H9 (cell line): ENCODE results near the gene PEX12. TPM values are rescaled to one million over a fixed set of nuclear protein-coding genes. Genes with fewer than 3 reads are reported as not detected.

Source experiments
- DNase-seq: peaks from one replicate; pipeline ENCODE4 v3.0.0-alpha.2; 2017
- H2AFZ ChIP-seq: one replicate; pipeline ENCODE4 v1.6.1; 2013; ENCODE audit warnings: mild to moderate bottlenecking, low read length, control low read depth, moderate library complexity
- H2AK5ac ChIP-seq: 2 replicates; pipeline ENCODE4 v1.6.1; 2013; ENCODE audit warnings: low read length, control low read depth, mixed read lengths; ENCODE audit not compliant: insufficient read length
- H2BK120ac ChIP-seq: one replicate; pipeline ENCODE4 v1.6.1; 2013; ENCODE audit warnings: low read depth, mild to moderate bottlenecking, low read length, control low read depth, inconsistent platforms; ENCODE audit not compliant: poor library complexity, severe bottlenecking
- H2BK12ac ChIP-seq: 2 replicates; pipeline ENCODE4 v1.6.1; 2013; ENCODE audit warnings: low read length, control low read depth, mixed read lengths, low read depth; ENCODE audit not compliant: insufficient read length
- H2BK15ac ChIP-seq: 2 replicates; pipeline ENCODE4 v1.6.1; 2013; ENCODE audit warnings: low read depth, low read length, control low read depth
- H2BK20ac ChIP-seq: one replicate; pipeline ENCODE4 v1.6.1; 2013; ENCODE audit warnings: low read depth, mild to moderate bottlenecking, low read length, control low read depth, inconsistent platforms; ENCODE audit not compliant: poor library complexity, severe bottlenecking
- H2BK5ac ChIP-seq: 2 replicates; pipeline ENCODE4 v1.6.1; 2013; ENCODE audit warnings: low read length, control low read depth, mixed read lengths; ENCODE audit not compliant: insufficient read length
- H3K14ac ChIP-seq: 2 replicates; pipeline ENCODE4 v1.6.1; 2013; ENCODE audit warnings: low read length, control low read depth; ENCODE audit not compliant: insufficient read depth
- H3K18ac ChIP-seq: 2 replicates; pipeline ENCODE4 v1.6.1; 2013; ENCODE audit warnings: low read depth, mild to moderate bottlenecking, mixed read lengths, low read length, control low read depth; ENCODE audit not compliant: insufficient read length
- H3K23ac ChIP-seq: 2 replicates; pipeline ENCODE4 v1.6.1; 2013; ENCODE audit warnings: low read length, control low read depth, mixed read lengths, low read depth; ENCODE audit not compliant: insufficient read length
- H3K23me2 ChIP-seq: 2 replicates; pipeline ENCODE4 v1.6.1; 2013; ENCODE audit warnings: low read depth, mild to moderate bottlenecking, mixed read lengths, low read length, control low read depth; ENCODE audit not compliant: insufficient read length, poor library complexity, severe bottlenecking
- H3K27ac ChIP-seq: 2 replicates; pipeline ENCODE4 v1.5.1; 2013; ENCODE audit warnings: low read length, control low read depth, mixed read lengths, low read depth; ENCODE audit not compliant: insufficient read length
- H3K27me3 ChIP-seq: 2 replicates; pipeline ENCODE4 v1.6.1; 2013; ENCODE audit warnings: low read length, control low read depth, inconsistent platforms; ENCODE audit not compliant: insufficient read depth
- H3K4ac ChIP-seq: 2 replicates; pipeline ENCODE4 v1.6.1; 2013; ENCODE audit warnings: low read depth, mild to moderate bottlenecking, control low read depth, inconsistent platforms, low read length, moderate library complexity
- H3K4me1 ChIP-seq: 2 replicates; pipeline ENCODE4 v1.6.1; 2013; ENCODE audit warnings: low read length, control low read depth, inconsistent platforms; ENCODE audit not compliant: insufficient read depth
- H3K4me2 ChIP-seq: 2 replicates; pipeline ENCODE4 v1.6.1; 2013; ENCODE audit warnings: low read length, control low read depth, mixed read lengths; ENCODE audit not compliant: insufficient read length, insufficient read depth
- H3K56ac ChIP-seq: 2 replicates; pipeline ENCODE4 v1.6.1; 2013; ENCODE audit warnings: low read depth, mild to moderate bottlenecking, mixed read lengths, low read length, control low read depth; ENCODE audit not compliant: insufficient read length
- H3K79me1 ChIP-seq: 2 replicates; pipeline ENCODE4 v1.6.1; 2013; ENCODE audit warnings: low read depth, mild to moderate bottlenecking, moderate library complexity, low read length, control low read depth, inconsistent platforms; ENCODE audit not compliant: insufficient read depth, poor library complexity, severe bottlenecking
- H3K79me2 ChIP-seq: 2 replicates; pipeline ENCODE4 v1.6.1; 2013; ENCODE audit warnings: low read length, control low read depth, inconsistent platforms; ENCODE audit not compliant: insufficient read depth
- H3K9ac ChIP-seq: 2 replicates; pipeline ENCODE4 v1.6.1; 2013; ENCODE audit warnings: low read length, control low read depth, mixed read lengths; ENCODE audit not compliant: insufficient read length; ENCODE audit errors: extremely low read depth
- H3K9me3 ChIP-seq: one replicate; pipeline ENCODE4 v1.6.1; 2013; ENCODE audit warnings: low read depth, low read length, inconsistent platforms; ENCODE audit not compliant: control insufficient read depth
- H3T11ph ChIP-seq: one replicate; pipeline ENCODE4 v1.6.1; 2013; ENCODE audit warnings: mild to moderate bottlenecking, low read length, control low read depth, inconsistent platforms
- H4K20me1 ChIP-seq: one replicate; pipeline ENCODE4 v1.6.1; 2013; ENCODE audit not compliant: control insufficient read depth, insufficient read length, insufficient read depth
- H4K5ac ChIP-seq: 2 replicates; pipeline ENCODE4 v1.6.1; 2013; ENCODE audit warnings: low read depth, mild to moderate bottlenecking, mixed read lengths, low read length, control low read depth; ENCODE audit not compliant: insufficient read length
- H4K8ac ChIP-seq: replicated peaks from 2 replicates; pipeline ENCODE4 v1.6.1; 2013; ENCODE audit warnings: low read length, control low read depth, mixed read lengths, low read depth; ENCODE audit not compliant: insufficient read length
- H4K91ac ChIP-seq: 2 replicates; pipeline ENCODE4 v1.6.1; 2013; ENCODE audit warnings: low read depth, mild to moderate bottlenecking, moderate library complexity, mixed read lengths, low read length, control low read depth; ENCODE audit not compliant: insufficient read length
- H3K27ac Mint-ChIP-seq, 3 experiments: 2 replicates in 2 of 3; 3 replicates in 1 of 3; pipeline ENCODE4 v1.8.0; 2020 to 2021; ENCODE audit warnings: mixed read lengths in 3 of 3, mild to moderate bottlenecking in 1 of 3, moderate library complexity in 1 of 3
- H3K27me3 Mint-ChIP-seq: 2 replicates; pipeline ENCODE4 v1.8.0; 2021; ENCODE audit warnings: low read depth, mild to moderate bottlenecking, moderate library complexity, mixed read lengths
- H3K36me3 Mint-ChIP-seq, 3 experiments: 2 replicates in 2 of 3; 3 replicates in 1 of 3; pipeline ENCODE4 v1.8.0; 2020 to 2021; ENCODE audit warnings: low read depth in 3 of 3, mixed read lengths in 3 of 3; ENCODE audit not compliant: insufficient read depth in 1 of 3
- H3K4me1 Mint-ChIP-seq, 2 experiments: 2 replicates each; pipeline ENCODE4 v1.8.0; 2020; ENCODE audit warnings: mixed read lengths in 2 of 2
- H3K4me3 Mint-ChIP-seq, 2 experiments: 2 replicates in 1 of 2; 3 replicates in 1 of 2; pipeline ENCODE4 v1.8.0; 2020 to 2021; ENCODE audit warnings: mild to moderate bottlenecking in 2 of 2, mixed read lengths in 2 of 2, moderate library complexity in 1 of 2
- H3K9me3 Mint-ChIP-seq, 2 experiments: 2 replicates in 1 of 2; 3 replicates in 1 of 2; pipeline ENCODE4 v1.8.0; 2020; ENCODE audit warnings: mild to moderate bottlenecking in 2 of 2, mixed read lengths in 2 of 2, moderate library complexity in 1 of 2
- WGBS: extraction: QIAGEN DNeasy Blood & Tissue Kit; methylation state at CpG from one replicate; pipeline ENCODE4 v1.1.7; 2013; ENCODE audit warnings: missing lambda C conversion rate, low lambda C conversion rate, mixed read lengths; ENCODE audit not compliant: insufficient read length; ENCODE audit errors: extremely low coverage; 5-methylcytosine and 5-hydroxymethylcytosine counted together
- total RNA-seq: library from RNA; stranded (reverse); gene quantifications from 2 replicates; pipeline ENCODE4 v1.2.1, GENCODE V29; 2021
- TF ChIP-seq, protein P1 (sequence below): fragments of 200-600 bp; sonication (generic); conservative IDR thresholded peaks from 3 replicates; pipeline ENCODE4 v1.8.0; 2021; ENCODE audit warnings: antibody characterized with exemption, mild to moderate bottlenecking

The PEX12 gene
- total RNA-seq, 1 experiment from 2014 or later: 5.4 TPM

- H4K5ac ChIP-seq: no peak overlapping the region
- no peak overlapping the region for H4K91ac ChIP-seq
- H3K23me2 ChIP-seq: no peaks in the 10 kb centered on the region
- Mint-ChIP-seq H3K9me3 (no peaks in the 10 kb centered on the region), H3K4me3 (no peak overlapping the region), H3K36me3 (peaks cover 10 to 52% (median 48%) of the 10 kb centered on the region in 3 experiments; a peak in 6 of 7 replicates), H3K4me1 (no peaks in the 10 kb centered on the region), H3K27ac (no peak overlapping the region), H3K27me3 (no peaks in the 10 kb centered on the region)
- peaks cover 2% of the 10 kb centered on the region for H3K79me1 ChIP-seq
- no peak overlapping the region for H3K4me2 ChIP-seq
- no peak overlapping the region for H3K9ac ChIP-seq
- H3K4ac ChIP-seq: no peak overlapping the region
- no peak overlapping the region for H4K8ac ChIP-seq
- no peak overlapping the region for H2BK12ac ChIP-seq
- no peak overlapping the region for H2AFZ ChIP-seq
- no peak overlapping the region for H2BK5ac ChIP-seq
- H3K27ac ChIP-seq: no peak overlapping the region
- no peak overlapping the region for H3K23ac ChIP-seq
- no peak overlapping the region for H3T11ph ChIP-seq
- no peaks in the 10 kb centered on the region for H3K4me1 ChIP-seq
- H3K79me2 ChIP-seq: no peaks in the 10 kb centered on the region
- H2AK5ac ChIP-seq: no peak overlapping the region
- H3K18ac ChIP-seq: no peak overlapping the region
- H3K9me3 ChIP-seq: no peaks in the 10 kb centered on the region
- no peak for DNase-seq
- no peaks in the 10 kb centered on the region for H4K20me1 ChIP-seq
- WGBS: no CpG with 5 or more reads among the region's 4 CpGs
- TF ChIP-seq, protein P1, sequence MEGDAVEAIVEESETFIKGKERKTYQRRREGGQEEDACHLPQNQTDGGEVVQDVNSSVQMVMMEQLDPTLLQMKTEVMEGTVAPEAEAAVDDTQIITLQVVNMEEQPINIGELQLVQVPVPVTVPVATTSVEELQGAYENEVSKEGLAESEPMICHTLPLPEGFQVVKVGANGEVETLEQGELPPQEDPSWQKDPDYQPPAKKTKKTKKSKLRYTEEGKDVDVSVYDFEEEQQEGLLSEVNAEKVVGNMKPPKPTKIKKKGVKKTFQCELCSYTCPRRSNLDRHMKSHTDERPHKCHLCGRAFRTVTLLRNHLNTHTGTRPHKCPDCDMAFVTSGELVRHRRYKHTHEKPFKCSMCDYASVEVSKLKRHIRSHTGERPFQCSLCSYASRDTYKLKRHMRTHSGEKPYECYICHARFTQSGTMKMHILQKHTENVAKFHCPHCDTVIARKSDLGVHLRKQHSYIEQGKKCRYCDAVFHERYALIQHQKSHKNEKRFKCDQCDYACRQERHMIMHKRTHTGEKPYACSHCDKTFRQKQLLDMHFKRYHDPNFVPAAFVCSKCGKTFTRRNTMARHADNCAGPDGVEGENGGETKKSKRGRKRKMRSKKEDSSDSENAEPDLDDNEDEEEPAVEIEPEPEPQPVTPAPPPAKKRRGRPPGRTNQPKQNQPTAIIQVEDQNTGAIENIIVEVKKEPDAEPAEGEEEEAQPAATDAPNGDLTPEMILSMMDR: no peak
- H3K27me3 ChIP-seq: no peaks in the 10 kb centered on the region
- H3K14ac ChIP-seq: no peak overlapping the region
- no peak overlapping the region for H2BK120ac ChIP-seq
- H2BK15ac ChIP-seq: no peak overlapping the region
- H3K56ac ChIP-seq: no peak overlapping the region
- H2BK20ac ChIP-seq: no peak overlapping the region
These were observed 49.0 kb upstream of the PEX12 start for GRCh38 chr17:35627417-35627816.
